Measurements from ENCODE around the gene SNAPC2.

DNA sequence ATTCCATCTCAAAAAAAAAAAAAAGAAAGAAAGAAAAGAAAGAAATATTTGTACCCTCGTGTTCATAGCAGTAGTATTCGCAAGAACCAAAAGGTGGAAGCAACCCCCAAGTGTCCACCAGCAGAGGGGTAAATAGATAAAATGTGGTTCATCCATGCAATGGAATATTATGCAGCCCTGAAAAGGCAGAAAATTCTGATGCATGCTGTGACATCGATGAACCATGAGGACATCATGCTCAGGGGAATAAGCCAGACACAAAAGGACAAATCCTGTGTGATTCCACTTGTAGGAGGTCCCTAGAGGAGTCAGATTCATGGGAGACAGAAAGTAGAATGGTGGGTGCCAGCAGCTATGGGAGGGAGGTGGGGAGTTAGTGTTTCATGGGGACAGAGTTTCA, 38.2 kb upstream of the SNAPC2 start:
- TF ChIP-seq, protein P1, sequence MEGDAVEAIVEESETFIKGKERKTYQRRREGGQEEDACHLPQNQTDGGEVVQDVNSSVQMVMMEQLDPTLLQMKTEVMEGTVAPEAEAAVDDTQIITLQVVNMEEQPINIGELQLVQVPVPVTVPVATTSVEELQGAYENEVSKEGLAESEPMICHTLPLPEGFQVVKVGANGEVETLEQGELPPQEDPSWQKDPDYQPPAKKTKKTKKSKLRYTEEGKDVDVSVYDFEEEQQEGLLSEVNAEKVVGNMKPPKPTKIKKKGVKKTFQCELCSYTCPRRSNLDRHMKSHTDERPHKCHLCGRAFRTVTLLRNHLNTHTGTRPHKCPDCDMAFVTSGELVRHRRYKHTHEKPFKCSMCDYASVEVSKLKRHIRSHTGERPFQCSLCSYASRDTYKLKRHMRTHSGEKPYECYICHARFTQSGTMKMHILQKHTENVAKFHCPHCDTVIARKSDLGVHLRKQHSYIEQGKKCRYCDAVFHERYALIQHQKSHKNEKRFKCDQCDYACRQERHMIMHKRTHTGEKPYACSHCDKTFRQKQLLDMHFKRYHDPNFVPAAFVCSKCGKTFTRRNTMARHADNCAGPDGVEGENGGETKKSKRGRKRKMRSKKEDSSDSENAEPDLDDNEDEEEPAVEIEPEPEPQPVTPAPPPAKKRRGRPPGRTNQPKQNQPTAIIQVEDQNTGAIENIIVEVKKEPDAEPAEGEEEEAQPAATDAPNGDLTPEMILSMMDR (IDR thresholded peaks at IDR 0.05): no peak
- TF ChIP-seq POLR2A (IDR thresholded peaks at IDR 0.05): no peak

Data from adrenal gland (tissue), 5 donors.